HCT116 (cell line): ENCODE data around the gene ZCCHC17. TPM values are rescaled to one million over a fixed set of nuclear protein-coding genes. Genes with fewer than 3 reads are reported as not detected.
"Not testable (repeated sequence)": the region's sequence is repeated elsewhere in the genome, so short reads cannot be mapped to it uniquely, and the experiment has no call there.

Experiments
- ATAC-seq: fragments of 200-7000 bp; cut with Tn5 transposase; 2 replicates; pipeline ENCODE4 v1.9.1; 2020; ENCODE audit warnings: mild to moderate bottlenecking, moderate library complexity
- BruUV-seq: library from RNA; stranded (reverse); fragments of 400-500 nt; replicated peaks from 2 replicates; lab custom pipeline; 2021; lab: Mats Ljungman, UMichigan
- CTCF ChIA-PET: fragments of 300-600 bp; sonication (Branson Sonifier 250); formaldehyde crosslinking; loops from one replicate; lab custom pipeline; 2021; ENCODE audit warnings: antibody characterized with exemption; lab: Charles Lee
- POLR2A ChIA-PET: fragments of 300-600, 350-600 bp; sonication (Branson Sonifier 250); formaldehyde crosslinking; loops from one replicate; lab custom pipeline; 2021; ENCODE audit warnings: antibody characterized with exemption; lab: Charles Lee
- RAD21 ChIA-PET, 2 experiments: fragments of 300-600 bp; sonication (Branson Sonifier 250); formaldehyde crosslinking; loops; one replicate each; lab custom pipeline; 2023; ENCODE audit warnings: low total read pairs in 2 of 2; ENCODE audit not compliant: uncharacterized antibody in 2 of 2, unreplicated experiment in 2 of 2, low non-redundant PET in 1 of 2; lab: Charles Lee
- DNase-seq: peaks from one replicate; pipeline ENCODE4 v3.0.0-alpha.2; 2010; ENCODE audit warnings: low read depth, low spot score
- H2AFZ ChIP-seq: fragments of 200-600 bp; shearing (Covaris generic), sonication (generic); 2 replicates; pipeline ENCODE4 v1.6.1; 2017; ENCODE audit warnings: low read depth, mixed run types, mixed read lengths, antibody characterized with exemption, low read length; ENCODE audit not compliant: poor library complexity, severe bottlenecking
- H3K27ac ChIP-seq: 2 replicates; pipeline ENCODE4 v1.5.1; 2012; ENCODE audit warnings: low read depth, low read length
- H3K27me3 ChIP-seq: fragments of 200-600 bp; sonication (generic); 2 replicates; pipeline ENCODE4 v1.6.1; 2016; ENCODE audit warnings: mixed run types, low read length, mixed read lengths; ENCODE audit not compliant: insufficient read depth
- H3K36me3 ChIP-seq, 2 experiments: fragments of 200-500 bp in 1 of 2; fragments of 200-600 bp in 1 of 2; sonication (Bioruptor generic) in 1 of 2; sonication (generic) in 1 of 2; 2 replicates each; pipeline versions ENCODE4 v1.5.1 to v1.6.1; 2014 to 2016; ENCODE audit warnings: low read length in 2 of 2, inconsistent platforms in 1 of 2, mixed read lengths in 1 of 2, mixed run types in 1 of 2; ENCODE audit not compliant: insufficient read depth in 2 of 2, control insufficient read depth in 1 of 2
- H3K4me1 ChIP-seq, 2 experiments: fragments of 200-600 bp in 1 of 2; sonication (generic) in 1 of 2; 2 replicates each; pipeline versions ENCODE4 v1.5.1 to v1.6.1; 2012 to 2017; ENCODE audit warnings: low read length in 2 of 2, inconsistent platforms in 1 of 2, mild to moderate bottlenecking in 1 of 2, mixed read lengths in 1 of 2, mixed run types in 1 of 2, moderate library complexity in 1 of 2; ENCODE audit not compliant: insufficient read depth in 2 of 2, control insufficient read depth in 1 of 2
- H3K4me2 ChIP-seq: fragments of 200-600 bp; sonication (generic); 2 replicates; pipeline ENCODE4 v1.6.1; 2017; ENCODE audit warnings: mixed run types, low read length, mixed read lengths
- H3K4me3 ChIP-seq, 2 experiments: fragments of 200-600 bp in 1 of 2; sonication (generic) in 1 of 2; replicated peaks in 1 of 2; 2 replicates each; pipeline ENCODE4 v1.5.1; 2011 to 2016; ENCODE audit warnings: low read length in 2 of 2, control low read depth in 1 of 2, low read depth in 1 of 2, mild to moderate bottlenecking in 1 of 2, mixed read lengths in 1 of 2, mixed run types in 1 of 2
- H3K79me2 ChIP-seq: fragments of 200-600 bp; sonication (generic); 2 replicates; pipeline ENCODE4 v1.6.1; 2017; ENCODE audit warnings: mild to moderate bottlenecking, mixed run types, low read length, moderate library complexity, mixed read lengths; ENCODE audit not compliant: insufficient read depth
- H3K9ac ChIP-seq: fragments of 200-600 bp; sonication (generic); 2 replicates; pipeline ENCODE4 v1.6.1; 2016; ENCODE audit warnings: low read length, mixed read lengths
- H3K9me2 ChIP-seq: fragments of 200-600 bp; sonication (generic), shearing (Covaris generic); 2 replicates; pipeline ENCODE4 v1.6.1; 2017; ENCODE audit warnings: mixed run types, mild to moderate bottlenecking, moderate library complexity; ENCODE audit not compliant: insufficient read depth
- H3K9me3 ChIP-seq, 2 experiments: fragments of 200-500 bp in 1 of 2; fragments of 200-600 bp in 1 of 2; sonication (Bioruptor generic) in 1 of 2; sonication (generic) in 1 of 2; 2 replicates each; pipeline ENCODE4 v1.6.1; 2014 to 2017; ENCODE audit warnings: low read length in 2 of 2, mixed read lengths in 2 of 2, inconsistent platforms in 1 of 2, low read depth in 1 of 2, mild to moderate bottlenecking in 1 of 2, mixed run types in 1 of 2, moderate library complexity in 1 of 2; ENCODE audit not compliant: control insufficient read depth in 1 of 2, insufficient read depth in 1 of 2
- H4K20me1 ChIP-seq: fragments of 200-600 bp; sonication (generic), shearing (Covaris generic); 2 replicates; pipeline ENCODE4 v1.6.1; 2017; ENCODE audit warnings: mixed run types, mild to moderate bottlenecking, moderate library complexity; ENCODE audit not compliant: insufficient read depth
- RAD21 ChIP-seq: IDR thresholded peaks from 2 replicates; pipeline ENCODE4 v1.6.1; 2012; ENCODE audit warnings: low read depth, mild to moderate bottlenecking
- REST ChIP-seq: IDR thresholded peaks from 2 replicates; pipeline ENCODE4 v1.6.1; 2012; ENCODE audit warnings: low read depth
- ZNF274 ChIP-seq: fragments of 200-500 bp; sonication (Bioruptor generic); IDR thresholded peaks from 2 replicates; pipeline ENCODE4 v1.6.1; 2014; ENCODE audit warnings: mild to moderate bottlenecking, low read depth, low read length, inconsistent platforms
- intact Hi-C: fragments of 100-400 bp; cut with micrococcal nuclease; formaldehyde crosslinking; loops from 2 replicates; pipeline ENCODE4 v1.10.0; 2022
- total RNA-seq: library from RNA; stranded (reverse); gene quantifications from one replicate; pipeline ENCODE4 v1.2.1, GENCODE V29; 2021; ENCODE audit not compliant: unreplicated experiment

Gene ZCCHC17
- total RNA-seq, 1 experiment from 2014 or later, result 27.8 TPM

DNA sequence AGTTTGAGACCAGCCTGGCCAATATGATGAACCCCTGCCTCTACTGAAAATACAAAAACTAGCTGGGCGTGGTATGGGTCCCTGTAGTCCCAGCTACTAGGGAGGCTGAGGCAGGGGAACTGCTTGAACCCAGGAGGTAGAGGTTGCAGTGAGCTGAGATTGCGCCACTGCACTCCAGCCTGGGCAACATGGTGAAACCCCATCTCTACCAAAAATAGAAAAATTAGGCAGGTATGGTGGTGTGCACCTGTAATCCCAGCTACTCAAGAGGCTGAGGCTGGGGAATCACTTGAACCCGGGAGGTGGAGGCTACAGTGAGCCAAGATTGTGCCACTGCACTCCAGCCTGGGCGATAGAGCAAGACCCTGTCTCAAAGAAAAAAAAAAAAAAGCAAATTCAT is 9.0 kb upstream of the ZCCHC17 start:
- H3K4me3 ChIP-seq, CTCF ChIA-PET, H3K27ac ChIP-seq, ATAC-seq, H2AFZ ChIP-seq, H3K9me2 ChIP-seq, RAD21 ChIA-PET, intact Hi-C loops, H3K27me3 ChIP-seq, H3K9ac ChIP-seq, H3K4me2 ChIP-seq, H3K9me3 ChIP-seq, BruUV-seq, H4K20me1 ChIP-seq, POLR2A ChIA-PET, H3K4me1 ChIP-seq, DNase-seq: not testable (repeated sequence)
- peaks cover 49 to 54% of the 10 kb centered on the region in 2 experiments for H3K36me3 ChIP-seq
- peaks cover 41% of the 10 kb centered on the region for H3K79me2 ChIP-seq

DNA sequence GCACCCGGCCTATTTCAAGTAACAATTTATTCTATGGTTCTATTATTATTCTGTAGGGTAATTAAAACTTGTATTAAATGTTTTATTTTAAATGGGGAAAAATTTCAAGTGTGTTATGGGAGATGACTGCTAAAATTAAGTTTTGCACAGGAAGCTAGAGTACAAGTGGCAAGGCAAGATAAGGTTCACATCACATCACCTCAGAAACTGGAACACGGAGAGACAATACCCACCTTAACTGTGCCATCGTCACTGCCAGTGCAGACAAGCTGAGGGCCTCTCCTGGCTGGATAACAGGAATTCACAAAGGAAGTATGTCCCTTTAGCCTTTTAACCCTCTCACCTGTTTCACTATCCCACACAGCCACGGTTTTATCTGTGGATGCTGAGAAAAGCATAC is 7.8 kb upstream of the ZCCHC17 start:
- TF ChIP-seq ZNF274 (no peak), REST (no peak), RAD21 (no peak)
- intact Hi-C loops, result no loop called here
- Histone ChIP-seq H3K9me2 (no peaks in the 10 kb centered on the region), H3K27ac (no peak overlapping the region), H3K27me3 (no peaks in the 10 kb centered on the region), H3K4me2 (no peak overlapping the region), H3K9ac (no peak overlapping the region), H2AFZ (no peak overlapping the region), H3K4me1 (no peaks in the 10 kb centered on the region), H3K4me3 (no peak overlapping the region), H4K20me1 (no peaks in the 10 kb centered on the region), H3K79me2 (peaks cover 46% of the 10 kb centered on the region), H3K9me3 (no peaks in the 10 kb centered on the region), H3K36me3 (peaks cover 51 to 63% of the 10 kb centered on the region in 2 experiments)
- no TSS peak for BruUV-seq
- ChIA-PET RAD21 (no interaction called here), POLR2A (no interaction called here), CTCF (no interaction called here)
- ATAC-seq, result no peak
- no peak for DNase-seq
